Stimulated activated naive CD8-positive, alpha-beta T cell treated with anti-CD3 and anti-CD28 coated beads, Interleukin-15, amount 100 ng/mL, for 72 hours (primary cell): Measurements from ENCODE around the gene CELF1.

ENCODE experiments used
- ATAC-seq: fragments of 150-1000 bp; cut with Tn5 transposase; 2 replicates; pipeline ENCODE4 v1.10.0; 2021; ENCODE audit warnings: mild to moderate bottlenecking, moderate library complexity
- DNase-seq, 2 donors: peaks; one replicate each; pipeline ENCODE4 v3.0.0; 2021 to 2022
- H3K27ac Mint-ChIP-seq, 2 donors: one replicate each; pipeline ENCODE4 v1.8.0; 2022; ENCODE audit warnings: mild to moderate bottlenecking in 2 of 2, mixed read lengths in 2 of 2, moderate library complexity in 2 of 2
- H3K27me3 Mint-ChIP-seq: one replicate; pipeline ENCODE4 v1.8.0; 2022; ENCODE audit warnings: mixed read lengths
- H3K4me1 Mint-ChIP-seq: one replicate; pipeline ENCODE4 v1.8.0; 2022; ENCODE audit warnings: mild to moderate bottlenecking, mixed read lengths
- H3K4me3 Mint-ChIP-seq, 2 donors: one replicate each; pipeline ENCODE4 v1.8.0; 2022; ENCODE audit warnings: mild to moderate bottlenecking in 2 of 2, mixed read lengths in 2 of 2, moderate library complexity in 1 of 2
- H3K9me3 Mint-ChIP-seq, 2 donors: one replicate each; pipeline ENCODE4 v1.8.0; 2022; ENCODE audit warnings: mixed read lengths in 2 of 2

CELF1 gene

GRCh38 chr11:47446833-47447232 lies 106.1 kb downstream of the CELF1 start:
- peak overlapping the region in 1 of 2 donors; percentile 36 for H3K27ac Mint-ChIP-seq
- DNase-seq: no peak
- no peak overlapping the region for H3K4me3 Mint-ChIP-seq
- H3K9me3 Mint-ChIP-seq: no peaks in the 10 kb centered on the region
- no peak for ATAC-seq
- no peaks in the 10 kb centered on the region for H3K27me3 Mint-ChIP-seq
- no peaks in the 10 kb centered on the region for H3K4me1 Mint-ChIP-seq

GRCh38 chr11:47445840-47446239 lies 107.1 kb downstream of the CELF1 start:
- Mint-ChIP-seq H3K4me1 (no peaks in the 10 kb centered on the region), H3K9me3 (no peaks in the 10 kb centered on the region), H3K4me3 (no peak overlapping the region), H3K27ac (no peak overlapping the region), H3K27me3 (no peaks in the 10 kb centered on the region)
- ATAC-seq (no peak), DNase-seq (no peak)

- ATAC-seq (no peak), DNase-seq (no peak)
- no peak overlapping the region for H3K4me3 Mint-ChIP-seq
- H3K27ac Mint-ChIP-seq: no peak overlapping the region
- H3K4me1 Mint-ChIP-seq: no peaks in the 10 kb centered on the region
- H3K9me3 Mint-ChIP-seq: no peaks in the 10 kb centered on the region
- no peaks in the 10 kb centered on the region for H3K27me3 Mint-ChIP-seq
Observed at GRCh38 chr11:47443817-47444216, 109.1 kb downstream of the CELF1 start.

GRCh38 chr11:47443028-47443700 lies 109.8 kb downstream of the CELF1 start:
- Mint-ChIP-seq H3K9me3 (no peaks in the 10 kb centered on the region), H3K27me3 (no peaks in the 10 kb centered on the region), H3K4me3 (no peak overlapping the region), H3K4me1 (no peaks in the 10 kb centered on the region), H3K27ac (no peak overlapping the region)
- ATAC-seq (no peak), DNase-seq (no peak)

- H3K9me3 Mint-ChIP-seq: no peaks in the 10 kb centered on the region
- no peak overlapping the region for H3K4me3 Mint-ChIP-seq
- ATAC-seq (no peak), DNase-seq (no peak)
- no peaks in the 10 kb centered on the region for H3K4me1 Mint-ChIP-seq
- H3K27ac Mint-ChIP-seq: no peak overlapping the region
- no peaks in the 10 kb centered on the region for H3K27me3 Mint-ChIP-seq
Observed at GRCh38 chr11:47442514-47442913, 110.4 kb downstream of the CELF1 start.

GRCh38 chr11:47441421-47441820 lies 111.5 kb downstream of the CELF1 start:
- DNase-seq (no peak), ATAC-seq (no peak)
- no peaks in the 10 kb centered on the region for H3K9me3 Mint-ChIP-seq
- no peaks in the 10 kb centered on the region for H3K4me1 Mint-ChIP-seq
- no peaks in the 10 kb centered on the region for H3K27me3 Mint-ChIP-seq
- H3K27ac Mint-ChIP-seq: no peak overlapping the region
- no peak overlapping the region for H3K4me3 Mint-ChIP-seq

GRCh38 chr11:47440054-47440476 lies 112.9 kb downstream of the CELF1 start:
- ATAC-seq (no peak), DNase-seq (no peak)
- Mint-ChIP-seq H3K4me3 (no peak overlapping the region), H3K4me1 (no peaks in the 10 kb centered on the region), H3K27me3 (no peaks in the 10 kb centered on the region), H3K9me3 (no peaks in the 10 kb centered on the region), H3K27ac (no peak overlapping the region)

GRCh38 chr11:47438721-47439120 lies 114.2 kb downstream of the CELF1 start:
- DNase-seq: no peak
- ATAC-seq: no peak
- Mint-ChIP-seq H3K4me1 (no peaks in the 10 kb centered on the region), H3K9me3 (no peaks in the 10 kb centered on the region), H3K27ac (no peak overlapping the region), H3K27me3 (no peaks in the 10 kb centered on the region), H3K4me3 (no peak overlapping the region)

GRCh38 chr11:47437746-47438418 lies 115.0 kb downstream of the CELF1 start:
- H3K27me3 Mint-ChIP-seq: no peaks in the 10 kb centered on the region
- no peak overlapping the region for H3K4me3 Mint-ChIP-seq
- no peak for ATAC-seq
- peak overlapping the region in 1 of 2 donors; percentile 71 for H3K27ac Mint-ChIP-seq
- no peaks in the 10 kb centered on the region for H3K9me3 Mint-ChIP-seq
- no peak for DNase-seq
- H3K4me1 Mint-ChIP-seq: no peaks in the 10 kb centered on the region

GRCh38 chr11:47437218-47437745 lies 115.7 kb downstream of the CELF1 start:
- DNase-seq (no peak), ATAC-seq (no peak)
- no peaks in the 10 kb centered on the region for H3K4me1 Mint-ChIP-seq
- H3K4me3 Mint-ChIP-seq: no peak overlapping the region
- no peaks in the 10 kb centered on the region for H3K27me3 Mint-ChIP-seq
- no peaks in the 10 kb centered on the region for H3K9me3 Mint-ChIP-seq
- peak overlapping the region in 1 of 2 donors; percentile 12 for H3K27ac Mint-ChIP-seq

- Mint-ChIP-seq H3K4me1 (no peaks in the 10 kb centered on the region), H3K9me3 (no peaks in the 10 kb centered on the region)
Observed at GRCh38 chr11:47436726-47437125, 116.2 kb downstream of the CELF1 start.

GRCh38 chr11:47435687-47436086 lies 117.2 kb downstream of the CELF1 start:
- no peak overlapping the region for H3K4me3 Mint-ChIP-seq
- peak overlapping the region in 1 of 2 donors; percentile 84 for H3K27ac Mint-ChIP-seq
- ATAC-seq (no peak), DNase-seq (no peak)
- no peaks in the 10 kb centered on the region for H3K9me3 Mint-ChIP-seq
- H3K4me1 Mint-ChIP-seq: peaks cover under 1% of the 10 kb centered on the region
- no peaks in the 10 kb centered on the region for H3K27me3 Mint-ChIP-seq

More at GRCh38 chr11:47436726-47437125, 116.2 kb downstream of the CELF1 start:
- ATAC-seq (no peak), DNase-seq (no peak)
- no peak overlapping the region for H3K4me3 Mint-ChIP-seq
- H3K27ac Mint-ChIP-seq: no peak overlapping the region
- H3K27me3 Mint-ChIP-seq: no peaks in the 10 kb centered on the region

- H3K27ac Mint-ChIP-seq: no peak overlapping the region
- ATAC-seq: no peak
Observed at GRCh38 chr11:47434011-47434786, 118.7 kb downstream of the CELF1 start.

GRCh38 chr11:47433157-47433556 lies 119.8 kb downstream of the CELF1 start:
- H3K9me3 Mint-ChIP-seq: no peaks in the 10 kb centered on the region
- no peak for ATAC-seq
- no peak overlapping the region for H3K4me3 Mint-ChIP-seq
- peaks cover 6% of the 10 kb centered on the region for H3K4me1 Mint-ChIP-seq
- DNase-seq: no peak
- no peaks in the 10 kb centered on the region for H3K27me3 Mint-ChIP-seq
- H3K27ac Mint-ChIP-seq: no peak overlapping the region

More at GRCh38 chr11:47434011-47434786, 118.7 kb downstream of the CELF1 start:
- no peak for DNase-seq
- Mint-ChIP-seq H3K4me1 (peaks cover 6% of the 10 kb centered on the region), H3K4me3 (no peak overlapping the region), H3K9me3 (no peaks in the 10 kb centered on the region), H3K27me3 (no peaks in the 10 kb centered on the region)

- H3K27me3 Mint-ChIP-seq: no peaks in the 10 kb centered on the region
- H3K27ac Mint-ChIP-seq: no peak overlapping the region
- H3K4me3 Mint-ChIP-seq: no peak overlapping the region
- ATAC-seq: no peak
- H3K9me3 Mint-ChIP-seq: no peaks in the 10 kb centered on the region
- no peak for DNase-seq
- H3K4me1 Mint-ChIP-seq: peaks cover 9% of the 10 kb centered on the region
Observed at GRCh38 chr11:47431356-47432083, 121.4 kb downstream of the CELF1 start.
